GM23248 (cell line): Measurements from ENCODE around the gene ABLIM1.

Experiments
- EZH2 ChIP-seq: fragments of 200-600 bp; sonication (generic); IDR thresholded peaks from 2 replicates; pipeline ENCODE4 v1.6.1; 2018; ENCODE audit warnings: antibody characterized with exemption, mild to moderate bottlenecking; ENCODE audit not compliant: insufficient read depth, poor library complexity, severe bottlenecking
- EZH2phosphoT487 ChIP-seq: fragments of 200-600 bp; sonication (generic); IDR thresholded peaks from 2 replicates; pipeline ENCODE4 v1.6.1; 2018; ENCODE audit warnings: antibody characterized with exemption, moderate library complexity, mild to moderate bottlenecking, low read depth; ENCODE audit not compliant: insufficient read depth

- TF ChIP-seq EZH2phosphoT487 (no peak), EZH2 (no peak)
These were observed 80.9 kb downstream of the ABLIM1 start for GRCh38 chr10:114577133-114577532.
